Hindlimb muscle (tissue), 1 donor: Measurements from ENCODE around the gene RGMB. TPM values are rescaled to one million over a fixed set of nuclear protein-coding genes. Genes with fewer than 3 reads are reported as not detected.

Experiments
- DNase-seq: peaks from one replicate; pipeline ENCODE4 v3.0.0-alpha.2; 2013
- polyA plus RNA-seq: library from polyadenylated mRNA; unstranded; fragments of 120-200 nt; gene quantifications from one replicate; pipeline ENCODE4 v1.2.1, GENCODE V29; 2013; ENCODE audit not compliant: insufficient read length

RGMB gene
- polyA plus RNA-seq, 1 donor, result 59.7 TPM

DNA sequence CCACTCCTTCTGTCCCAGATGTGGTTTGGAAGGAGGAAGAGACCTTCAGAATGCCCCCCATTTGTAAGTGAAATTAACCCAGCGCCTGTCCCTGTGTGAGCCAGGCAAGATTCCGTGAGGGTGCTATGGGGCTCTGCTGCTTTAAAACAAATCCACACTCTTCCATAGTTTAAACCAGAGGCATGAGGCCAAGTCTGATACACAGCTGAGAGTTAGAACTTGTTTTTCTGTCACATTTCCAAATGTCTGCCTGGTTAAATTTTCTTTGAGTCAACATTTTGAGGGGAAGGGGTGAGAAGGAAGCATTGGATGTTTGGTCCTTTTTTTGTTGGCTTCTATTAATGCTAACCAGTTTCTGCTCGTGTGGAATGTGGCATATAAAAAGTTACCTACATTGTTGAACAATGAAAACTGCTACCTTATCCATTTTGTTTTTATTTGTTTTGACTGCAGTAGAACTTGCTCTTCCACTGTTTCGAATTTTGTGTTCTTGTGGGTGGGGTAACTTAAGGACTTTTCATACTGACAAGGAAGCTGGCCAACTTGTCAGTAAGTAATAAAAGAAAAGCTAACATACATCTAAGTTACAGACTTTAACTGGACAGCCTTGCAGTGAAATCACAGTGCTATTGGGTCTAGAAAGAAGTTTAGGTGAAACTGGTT is 12.9 kb downstream of the RGMB start:
- no peak for DNase-seq

DNA sequence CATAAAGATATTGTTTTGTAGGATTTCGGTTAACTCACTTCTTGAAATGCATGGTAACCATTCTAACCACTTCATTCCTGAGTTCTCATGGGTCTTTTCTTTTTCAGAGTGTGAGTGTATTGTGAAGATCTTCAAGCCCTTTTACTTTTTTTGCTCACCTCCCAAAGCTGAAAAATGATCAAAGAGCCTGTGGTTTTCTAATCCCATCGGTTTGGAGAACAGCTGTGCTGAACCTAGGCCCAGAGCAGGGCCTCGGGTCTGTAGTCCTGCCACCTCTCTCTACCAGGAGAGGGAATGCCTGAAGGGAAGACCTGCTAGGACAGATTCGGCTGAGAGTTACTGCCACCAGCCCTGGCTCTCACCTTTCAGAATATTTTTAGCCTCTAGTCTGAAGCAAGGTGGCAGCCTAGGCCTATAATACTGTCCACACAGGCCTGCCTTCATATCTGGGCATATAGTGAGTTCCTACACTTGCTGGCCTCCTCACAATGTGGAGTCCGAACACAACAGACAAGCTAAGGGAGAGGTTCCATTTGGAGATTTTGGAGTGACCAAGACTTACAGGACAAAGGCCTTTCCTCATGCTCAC is 13.8 kb downstream of the RGMB start:
- no peak for DNase-seq

DNA sequence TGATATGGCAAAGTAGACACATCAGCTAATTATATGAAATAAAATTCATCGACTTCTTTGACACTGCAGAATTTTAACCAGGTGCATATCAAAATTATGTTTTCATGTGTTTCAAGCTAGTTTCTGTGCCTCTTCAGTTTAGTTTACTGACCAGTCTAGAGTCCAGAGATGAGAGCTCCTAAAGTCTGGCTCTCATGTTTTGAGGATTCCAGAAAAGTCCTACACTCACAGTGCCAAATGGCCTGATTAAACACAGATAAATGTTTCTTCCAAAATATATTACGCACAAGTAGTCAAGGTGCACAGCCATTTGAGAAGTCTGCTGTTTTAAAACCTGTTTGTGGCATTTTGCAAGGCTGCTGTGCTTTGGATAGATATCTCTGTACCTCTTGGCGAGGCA is 15.6 kb downstream of the RGMB start:
- DNase-seq, result no peak

DNA sequence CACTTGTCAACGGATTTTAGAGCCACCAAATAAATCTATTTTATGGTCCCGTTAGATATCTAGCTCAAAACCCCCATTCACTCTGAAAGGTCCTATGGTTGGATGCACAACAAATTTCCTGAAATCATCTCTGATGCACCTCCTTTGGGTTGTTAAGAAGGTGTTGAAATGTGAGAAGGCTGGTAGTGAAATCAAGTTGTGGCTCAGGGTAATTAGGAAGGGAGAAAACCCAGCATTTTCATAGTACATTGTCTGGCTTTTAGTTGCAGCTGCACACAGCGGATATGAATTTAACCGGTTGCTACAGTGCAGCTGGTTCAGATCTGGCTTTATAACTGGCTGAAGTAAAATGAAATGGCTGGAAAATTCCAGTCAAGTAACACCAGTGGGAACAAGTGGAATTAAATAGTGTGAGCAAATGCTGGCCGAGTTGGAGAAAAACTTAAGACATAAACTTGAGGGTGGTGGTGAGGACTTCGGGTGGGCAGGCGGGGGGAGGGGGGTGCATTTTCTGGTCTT is 17.6 kb downstream of the RGMB start:
- DNase-seq, result peak; percentile 69

DNA sequence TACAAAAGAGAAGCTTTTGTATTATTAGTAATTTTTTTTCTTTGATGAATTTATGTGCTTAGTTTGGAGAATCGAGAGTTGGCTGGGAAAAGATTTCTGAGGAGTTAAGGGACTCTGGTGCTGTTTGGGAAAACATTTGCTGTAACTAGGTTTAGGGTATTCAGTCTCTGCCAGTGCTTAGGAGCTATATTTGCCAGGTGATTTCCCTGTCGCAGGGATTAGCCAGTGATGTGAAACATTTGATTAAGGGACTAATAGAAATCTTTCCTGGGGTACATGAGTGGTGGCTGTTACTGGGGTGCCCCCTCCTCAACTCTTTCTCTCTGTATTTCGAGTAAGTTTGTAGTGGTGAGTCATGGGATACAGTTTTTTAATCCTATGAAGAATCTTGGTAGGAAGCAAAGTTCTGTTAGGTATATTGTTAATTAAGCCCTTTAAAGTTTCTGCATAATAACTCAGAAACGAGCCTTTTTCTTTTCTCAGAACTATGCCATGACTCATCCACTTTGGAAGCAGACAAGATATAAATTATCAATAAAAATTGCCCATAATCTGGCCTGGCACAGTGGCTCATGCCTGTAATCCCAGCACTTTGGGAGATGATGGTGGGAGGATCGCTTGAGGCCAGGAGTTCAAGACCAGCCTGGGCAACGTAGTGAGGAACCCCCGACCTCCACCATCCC is 18.6 kb downstream of the RGMB start:
- no peak for DNase-seq

DNA sequence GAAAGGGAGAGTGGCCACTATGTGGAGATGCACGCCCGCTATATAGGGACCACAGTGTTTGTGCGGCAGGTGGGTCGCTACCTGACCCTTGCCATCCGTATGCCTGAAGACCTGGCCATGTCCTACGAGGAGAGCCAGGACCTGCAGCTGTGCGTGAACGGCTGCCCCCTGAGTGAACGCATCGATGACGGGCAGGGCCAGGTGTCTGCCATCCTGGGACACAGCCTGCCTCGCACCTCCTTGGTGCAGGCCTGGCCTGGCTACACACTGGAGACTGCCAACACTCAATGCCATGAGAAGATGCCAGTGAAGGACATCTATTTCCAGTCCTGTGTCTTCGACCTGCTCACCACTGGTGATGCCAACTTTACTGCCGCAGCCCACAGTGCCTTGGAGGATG is 19.8 kb downstream of the RGMB start:
- DNase-seq, result no peak

DNA sequence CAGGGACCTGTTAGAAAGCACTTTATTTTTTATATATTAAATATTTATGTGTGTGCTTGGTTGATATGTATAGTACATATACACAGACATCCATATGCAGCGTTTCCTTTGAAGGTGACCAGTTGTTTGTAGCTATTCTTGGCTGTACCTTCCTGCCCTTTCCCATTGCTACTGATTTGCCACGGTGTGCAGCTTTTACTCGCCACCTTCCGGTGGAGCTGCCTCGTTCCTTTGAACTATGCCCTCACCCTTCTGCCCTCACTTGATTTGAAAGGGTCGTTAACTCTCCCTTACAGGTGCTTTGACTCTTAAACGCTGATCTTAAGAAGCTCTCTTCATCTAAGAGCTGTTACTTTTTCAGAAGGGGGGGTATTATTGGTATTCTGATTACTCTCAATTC is 20.5 kb downstream of the RGMB start:
- no peak for DNase-seq

DNA sequence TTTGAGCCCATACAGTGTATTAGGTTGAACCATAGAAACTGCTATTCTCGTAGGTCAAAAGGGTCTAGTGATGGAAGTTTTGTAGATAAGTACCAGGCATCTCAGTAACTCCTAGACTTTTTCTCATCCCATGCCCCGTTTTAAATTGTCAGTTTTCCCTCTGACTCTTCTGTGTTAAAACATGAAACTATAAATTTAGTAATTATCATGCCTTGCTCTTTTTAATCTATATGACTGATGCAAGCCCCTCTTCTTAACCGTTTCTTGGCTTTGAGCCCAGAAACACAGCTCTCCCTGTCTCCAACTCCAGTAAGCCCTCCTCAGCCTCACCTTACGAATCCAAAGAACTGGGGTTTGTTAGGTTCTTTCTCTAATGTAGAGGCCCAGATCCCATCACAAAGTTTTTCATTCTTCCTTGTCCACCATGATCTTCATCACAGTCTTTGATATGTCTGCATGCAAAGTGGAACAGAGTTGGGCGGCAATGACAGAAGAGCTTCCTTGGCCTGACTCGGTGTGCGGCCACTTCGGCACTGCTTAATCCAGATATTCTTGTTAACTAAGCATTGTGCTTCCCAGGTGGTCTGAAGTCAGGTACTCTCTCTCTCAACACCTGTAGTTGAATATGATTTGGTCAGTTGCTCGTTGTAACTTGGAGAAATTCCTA is 21.1 kb downstream of the RGMB start:
- no peak for DNase-seq

DNA sequence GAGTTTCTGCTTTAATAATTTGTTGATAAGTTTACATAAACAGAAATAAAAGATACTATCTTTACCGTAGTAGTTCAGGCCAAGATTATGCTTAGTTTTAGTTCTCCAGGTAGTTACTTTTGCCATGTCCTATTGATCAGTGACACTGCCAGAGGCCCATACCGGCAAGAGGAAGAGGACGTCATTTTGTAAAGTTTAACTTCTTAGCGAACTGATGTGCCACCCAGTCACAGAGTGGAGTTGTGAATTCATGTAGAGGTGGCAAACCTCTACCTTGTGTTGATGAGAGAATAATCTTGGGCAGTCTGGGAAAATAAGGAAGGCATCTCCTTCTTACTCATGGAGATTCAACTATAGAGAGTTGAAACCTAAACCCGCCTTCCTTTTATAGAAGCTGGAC is 21.8 kb downstream of the RGMB start:
- DNase-seq, result no peak

DNA sequence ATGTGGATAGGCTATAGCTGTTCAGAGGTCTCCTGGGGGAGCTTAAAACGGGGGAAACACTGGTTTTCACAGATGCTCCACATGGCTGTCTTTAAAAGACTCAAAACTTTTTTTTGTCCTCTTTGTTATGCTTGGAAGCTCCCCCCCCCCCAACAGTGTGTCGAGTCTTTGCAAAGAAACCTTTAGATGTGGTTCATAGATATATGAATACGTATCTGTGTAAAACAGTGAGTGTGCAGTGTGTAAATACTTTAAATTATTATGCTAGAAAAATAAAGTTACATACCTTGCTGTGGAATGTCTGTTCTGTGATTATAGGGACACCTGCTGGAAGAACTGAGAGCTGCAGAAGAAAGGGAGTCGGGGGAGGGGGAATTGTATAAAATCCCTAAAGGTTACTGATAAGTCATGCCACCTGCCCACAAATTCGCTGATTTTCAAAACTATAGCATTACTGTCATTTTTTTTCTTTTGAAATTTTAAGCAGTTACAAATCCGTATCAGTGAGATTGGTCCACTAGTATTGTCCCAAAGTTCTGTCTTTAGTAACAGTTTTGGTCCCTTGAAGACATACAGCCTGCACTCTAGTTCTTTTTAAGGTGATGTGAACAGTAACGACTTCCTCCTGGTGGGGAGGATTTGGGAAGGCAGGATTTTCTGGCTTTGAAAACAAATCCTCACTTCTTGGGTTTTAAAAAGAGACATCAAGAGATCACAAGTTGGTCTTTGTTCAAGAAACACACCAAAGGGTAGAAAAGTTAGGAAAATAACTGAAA is 22.9 kb downstream of the RGMB start:
- no peak for DNase-seq

DNA sequence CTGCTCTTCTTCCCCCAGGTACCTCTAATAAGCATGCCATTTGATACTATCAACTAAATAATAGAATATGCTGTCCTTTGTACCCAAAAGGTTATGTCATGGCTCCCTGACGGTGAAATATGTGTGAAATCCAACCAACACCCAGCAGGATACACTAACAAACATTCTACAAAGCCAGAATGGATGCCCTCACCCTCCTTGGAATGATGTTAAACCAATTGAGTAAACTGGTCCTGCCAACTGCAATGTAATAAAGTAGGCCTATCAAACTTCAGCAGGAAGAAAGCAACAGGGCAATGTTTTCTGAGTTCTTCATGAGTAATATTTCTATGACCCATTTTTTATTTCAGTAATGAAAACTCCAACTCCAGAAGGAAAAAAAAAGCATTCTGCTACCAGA is 24.9 kb downstream of the RGMB start:
- DNase-seq, result no peak

DNA sequence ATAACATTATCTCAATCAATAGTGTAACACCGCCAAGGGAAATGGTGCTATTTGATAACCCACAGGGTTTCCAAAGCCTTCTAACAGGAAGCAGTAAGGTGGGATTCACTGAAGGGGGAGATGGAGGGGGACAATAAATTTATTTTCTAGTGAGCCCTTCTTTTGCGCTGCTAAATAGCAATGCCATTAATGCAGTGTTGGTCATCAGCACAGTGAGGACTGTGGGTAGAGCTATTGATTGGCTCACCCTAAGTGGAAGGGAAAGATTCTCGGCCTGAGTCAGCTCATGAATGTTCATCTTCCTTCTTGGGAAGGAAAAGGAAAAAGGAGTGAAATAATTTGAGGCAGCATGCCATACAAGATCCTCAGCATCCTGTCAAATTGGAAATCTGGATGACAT is 25.4 kb downstream of the RGMB start:
- no peak for DNase-seq

DNA sequence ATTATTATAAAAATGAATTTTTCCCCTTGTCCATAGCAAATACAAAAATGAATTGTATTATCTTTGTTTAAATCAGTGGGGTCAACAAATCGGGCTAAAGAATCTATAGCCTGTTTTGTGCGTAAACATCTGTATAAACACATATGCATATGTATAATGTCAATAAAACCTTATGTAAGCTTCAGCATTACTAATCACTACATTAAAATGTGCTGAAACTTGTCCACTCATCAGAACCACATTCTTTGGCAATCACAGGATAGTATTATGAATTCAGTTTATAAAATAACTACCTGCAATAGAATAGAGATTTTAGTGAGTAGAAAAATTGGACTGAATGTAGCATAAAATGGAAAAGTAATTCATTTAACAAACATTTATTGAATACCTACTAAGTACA is 30.6 kb downstream of the RGMB start:
- DNase-seq, result no peak

DNA sequence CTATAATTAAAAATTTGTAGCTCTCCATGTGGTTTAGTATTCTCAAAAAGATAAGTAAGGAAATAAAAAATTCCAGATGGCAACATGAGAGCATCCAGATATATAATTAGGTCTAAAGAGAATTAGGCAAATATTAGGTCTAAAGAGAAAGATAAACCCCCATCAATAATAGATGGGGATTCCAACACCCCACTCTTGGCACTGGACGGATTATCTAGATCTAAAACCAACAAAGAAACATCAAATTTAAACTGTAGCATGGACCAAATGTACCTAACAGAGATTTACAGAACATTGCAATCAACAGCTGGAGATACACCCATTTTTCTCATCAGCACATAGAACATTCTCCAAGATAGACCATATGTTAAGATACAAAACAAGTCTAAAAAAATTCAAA is 31.6 kb downstream of the RGMB start:
- DNase-seq, result no peak

DNA sequence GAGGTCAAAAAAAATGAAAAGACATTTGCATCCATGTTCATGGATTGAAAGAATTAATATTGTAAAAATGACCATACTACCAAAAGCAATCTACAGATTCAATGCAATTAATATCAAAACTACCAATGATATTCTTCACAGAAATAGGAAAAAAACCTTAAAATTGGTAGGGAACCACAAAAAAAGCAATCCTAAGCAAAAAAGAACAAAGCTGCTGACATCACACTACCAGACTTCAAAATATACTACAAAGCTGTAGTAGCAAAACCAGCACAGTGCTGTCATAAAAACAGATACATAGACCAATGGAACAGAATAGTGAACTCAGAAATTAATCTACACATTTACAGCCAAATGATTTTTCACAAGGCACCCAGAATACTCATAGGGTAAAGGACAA is 34.3 kb downstream of the RGMB start:
- no peak for DNase-seq

DNA sequence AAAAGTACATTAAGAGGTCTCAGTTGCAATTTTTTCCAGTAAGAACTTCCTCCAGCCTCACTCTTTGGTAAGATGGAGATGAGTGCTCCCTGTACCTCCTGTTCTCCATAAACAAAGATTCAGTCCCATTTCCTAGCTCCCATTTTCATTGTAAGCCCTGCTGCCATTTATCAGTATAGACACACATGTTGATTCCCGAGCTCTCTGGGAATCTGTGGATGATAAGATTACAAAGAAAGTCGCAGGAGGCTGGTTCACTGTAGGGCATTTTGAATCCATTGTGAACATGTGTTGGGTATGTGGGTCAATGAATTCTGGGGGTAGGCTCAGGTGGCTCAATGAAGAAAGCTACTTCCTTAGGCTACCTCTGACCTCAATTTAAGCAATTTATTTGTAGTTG is 36.7 kb downstream of the RGMB start:
- DNase-seq, result no peak

DNA sequence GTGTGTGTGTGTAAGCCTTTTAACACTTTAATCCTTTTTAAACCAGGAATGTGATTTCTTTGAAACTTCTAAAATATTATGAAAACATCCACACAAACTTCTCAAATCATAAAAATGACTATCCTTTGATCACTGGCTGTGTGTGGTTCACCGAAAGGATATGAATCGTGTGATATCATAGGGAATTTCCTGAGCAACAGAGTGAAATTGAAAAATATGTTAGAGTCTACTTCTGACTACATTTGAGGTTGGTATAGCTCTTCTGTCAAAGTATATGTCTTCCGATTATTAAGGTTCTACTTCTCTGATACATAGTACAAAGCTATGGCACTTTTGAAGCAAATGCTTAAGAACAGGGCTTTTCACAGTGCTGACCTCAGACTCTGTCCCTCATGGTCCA is 40.3 kb downstream of the RGMB start:
- no peak for DNase-seq

DNA sequence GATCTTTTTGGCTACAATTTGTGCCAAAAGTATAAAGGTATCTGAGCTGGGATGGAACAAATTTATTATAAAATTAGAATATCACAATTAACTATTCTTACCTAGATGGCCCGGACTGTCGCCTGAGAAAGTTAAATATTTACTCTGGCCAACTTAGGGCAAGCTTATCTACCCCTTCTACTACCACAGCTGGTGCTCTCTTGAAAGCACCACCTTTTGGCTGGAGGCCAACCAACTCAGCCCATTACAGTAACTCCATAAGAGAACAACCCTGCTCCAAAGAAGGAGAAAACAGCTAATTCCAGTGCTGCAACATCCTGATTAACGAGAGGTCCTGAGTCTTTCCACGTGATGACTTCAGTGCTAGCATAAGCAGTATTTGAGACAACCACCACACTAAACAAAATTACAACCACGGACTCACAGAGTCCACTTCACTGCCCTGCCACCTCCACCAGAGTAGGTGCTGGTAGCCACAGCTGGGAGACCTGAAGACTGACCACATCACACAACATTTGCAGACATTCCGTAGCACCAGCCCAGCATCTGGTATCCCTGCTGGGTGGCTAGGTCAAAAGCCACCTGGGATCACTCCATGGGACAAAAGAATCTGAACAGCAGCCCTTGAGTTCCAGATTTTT is 43.2 kb downstream of the RGMB start:
- DNase-seq, result no peak

DNA sequence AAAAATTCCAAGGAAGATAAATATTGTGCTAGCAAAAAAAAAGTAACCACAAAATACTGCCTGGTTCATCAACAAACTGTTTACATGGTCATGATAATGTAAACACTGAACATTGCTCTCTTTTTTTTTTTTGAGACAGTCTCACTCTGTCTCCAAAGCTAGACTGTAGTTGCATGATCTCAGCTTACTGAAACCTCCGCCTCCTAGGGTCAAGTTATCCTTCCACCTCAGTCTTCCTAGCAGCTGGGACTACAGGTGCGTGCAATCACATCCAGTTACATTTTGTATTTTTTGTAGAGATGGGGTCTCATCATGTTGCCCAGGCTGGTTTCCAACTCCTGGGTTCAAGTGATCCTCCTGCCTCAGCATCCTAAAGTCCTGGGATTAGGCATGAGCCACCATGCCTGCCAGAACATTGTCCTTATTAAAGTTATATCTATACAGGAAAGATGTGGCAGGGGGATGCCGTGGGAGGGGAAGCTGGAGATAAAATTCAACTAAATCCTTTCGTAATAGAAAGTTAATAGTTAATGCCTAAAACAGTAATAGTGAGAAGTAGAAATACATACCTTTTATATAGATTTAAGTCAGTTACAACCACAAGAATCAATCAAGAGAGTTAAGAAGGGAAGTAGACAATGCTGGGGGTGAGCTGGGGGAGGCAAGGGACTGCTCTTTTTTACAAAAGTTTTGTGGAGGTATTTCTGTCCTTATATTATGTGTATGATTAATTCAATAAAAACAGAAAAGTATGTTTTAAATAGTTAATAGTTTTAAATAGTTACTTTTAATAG is 52.3 kb downstream of the RGMB start:
- DNase-seq, result no peak

DNA sequence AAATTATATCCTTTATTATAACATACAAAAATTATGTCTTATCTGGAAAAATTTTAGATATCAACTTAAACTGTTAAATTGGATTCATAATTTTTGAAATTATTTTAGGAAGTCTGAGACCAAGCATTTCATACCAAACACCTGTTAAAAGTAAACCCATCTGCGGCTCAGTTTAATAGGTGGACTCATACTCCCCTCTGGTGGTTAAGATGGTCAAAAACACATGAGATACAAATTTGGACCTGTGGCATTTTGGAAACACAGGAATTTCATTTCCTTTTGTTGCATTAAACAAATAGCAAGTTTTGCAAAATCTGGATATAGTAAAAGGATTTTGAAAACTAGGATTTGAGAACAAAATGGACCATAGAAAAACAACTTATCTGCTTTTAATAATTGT is 53.7 kb downstream of the RGMB start:
- peak; percentile 47 for DNase-seq

DNA sequence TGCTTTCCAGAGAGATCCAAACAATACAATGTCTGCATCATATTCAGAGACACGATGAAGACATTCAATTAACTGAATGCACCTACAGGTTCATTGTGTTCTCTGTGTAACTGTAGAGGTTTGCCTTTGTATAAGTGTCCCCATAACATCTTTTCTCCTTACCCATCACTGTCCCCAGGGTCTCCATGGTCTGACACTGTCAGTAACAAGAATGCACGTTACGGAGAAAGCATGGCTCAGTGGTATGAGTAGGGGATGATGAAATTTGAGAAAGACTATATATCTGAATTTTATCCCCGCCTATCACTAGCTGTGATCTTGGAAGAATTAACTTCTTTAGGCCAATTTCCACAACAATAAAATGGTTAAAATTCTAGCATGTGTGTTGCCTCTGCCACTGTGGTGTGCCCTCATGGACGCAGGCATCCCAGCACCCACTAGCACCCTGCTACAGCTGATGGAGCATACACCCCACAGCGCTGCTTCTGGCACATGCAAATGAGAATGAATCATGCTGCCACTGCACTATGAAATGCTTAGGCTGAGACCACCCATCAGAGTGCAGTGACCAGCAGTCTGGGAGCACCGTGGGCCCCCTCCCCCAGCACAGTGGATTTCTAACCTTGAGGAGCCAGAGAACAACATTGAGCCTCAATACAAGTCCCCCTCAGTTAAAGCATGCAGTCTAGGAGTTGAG is 54.3 kb downstream of the RGMB start:
- no peak for DNase-seq
